Measurements from ENCODE around the gene UBTD1.

Gene UBTD1

DNA sequence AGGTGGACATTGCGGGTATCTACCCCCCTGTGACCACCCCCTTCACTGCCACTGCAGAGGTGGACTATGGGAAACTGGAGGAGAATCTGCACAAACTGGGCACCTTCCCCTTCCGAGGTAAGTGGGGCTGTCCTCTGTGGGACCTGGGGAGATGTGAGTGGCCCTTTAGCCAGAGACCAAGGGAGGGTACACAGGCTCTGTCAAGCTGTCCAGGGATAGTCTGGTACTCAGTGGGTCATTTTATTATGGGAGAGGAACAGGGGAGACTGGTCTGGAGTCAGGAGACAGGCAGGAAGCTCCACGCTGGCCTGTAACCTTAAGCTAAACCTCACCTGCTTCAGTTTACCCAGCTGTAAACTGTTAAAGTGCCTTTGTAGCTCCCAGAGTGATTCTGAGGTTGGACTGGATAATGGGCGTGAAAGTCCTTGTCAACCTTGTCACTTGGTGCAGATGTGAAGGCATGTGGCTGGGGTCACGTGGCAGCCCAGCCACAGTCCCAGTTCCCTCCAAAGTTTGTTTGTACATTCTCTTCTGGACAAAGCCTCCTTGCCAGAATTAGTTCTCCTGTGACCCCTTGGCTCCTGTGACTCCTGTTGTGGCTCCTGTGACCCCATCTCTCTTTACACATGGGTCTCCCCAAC lies 86.2 kb downstream of the UBTD1 start:
- no peak for DNase-seq (ENCODE audit: low read depth)

DNA sequence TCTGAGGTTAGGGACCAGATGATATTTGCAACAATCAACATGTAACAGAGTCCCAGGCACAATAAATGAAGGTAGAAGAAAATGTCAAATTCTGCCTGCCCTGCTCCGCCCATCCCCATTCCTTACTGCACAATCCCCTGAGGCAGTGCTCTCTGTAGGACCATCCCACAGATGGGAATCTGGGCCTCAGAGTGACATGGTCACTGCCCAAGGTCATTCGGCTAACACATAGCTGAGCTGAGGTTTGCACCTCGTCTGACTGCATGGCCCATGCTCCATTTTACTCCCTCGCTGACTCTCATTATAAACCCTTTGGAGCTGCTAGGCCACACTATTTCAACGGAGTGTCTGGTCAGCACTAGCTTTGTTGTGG lies 86.7 kb downstream of the UBTD1 start:
- no peak for DNase-seq (ENCODE audit: low read depth)

DNA sequence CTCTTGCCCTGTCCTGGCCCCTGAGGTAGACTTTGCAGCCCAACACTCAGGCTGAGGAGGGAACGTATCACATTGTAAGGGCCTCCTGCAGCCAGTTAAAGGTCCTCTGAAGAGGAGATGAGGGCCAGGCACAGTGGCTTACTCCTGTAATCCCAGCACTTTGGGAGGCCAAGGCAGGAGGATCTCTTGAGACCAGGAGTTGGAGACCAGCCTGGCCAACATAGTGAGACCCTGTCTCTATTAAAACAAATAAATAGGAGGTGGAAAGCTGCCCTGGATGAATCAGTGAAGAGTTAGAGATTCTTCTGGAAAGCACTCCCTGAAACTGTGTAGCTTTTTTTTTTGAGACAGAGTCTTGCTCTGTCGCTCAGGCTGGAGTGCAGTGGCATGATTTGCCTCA lies 88.5 kb downstream of the UBTD1 start:
- DNase-seq (ENCODE audit: low read depth) = no peak

DNA sequence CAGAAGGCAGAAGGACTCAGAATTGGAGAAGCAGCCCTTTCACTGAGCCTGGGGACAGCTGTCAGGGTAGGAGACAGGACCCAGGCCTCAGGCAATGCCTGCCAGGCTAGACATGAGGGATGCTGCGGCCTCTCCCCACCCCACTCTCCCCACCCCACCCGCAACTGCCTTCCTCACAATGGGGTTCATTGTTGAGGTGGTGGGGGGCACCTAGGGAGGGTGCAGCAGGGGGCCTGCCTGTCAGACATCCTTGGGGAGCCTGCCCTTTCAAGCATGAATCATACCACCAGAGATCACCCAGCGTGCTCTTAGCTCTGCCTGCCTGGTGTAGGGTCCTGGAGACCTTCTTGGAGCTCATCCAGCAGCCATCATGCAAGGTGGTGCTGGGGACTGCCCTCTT lies 90.8 kb downstream of the UBTD1 start, which contains the start of gene C10orf62:
Gene C10orf62 (plus strand): TSS at position 243 of the 400 bp plus-strand sequence. CDS start 177 bp downstream, outside the sequence.
- DNase-seq (ENCODE audit: low read depth) = no peak

DNA sequence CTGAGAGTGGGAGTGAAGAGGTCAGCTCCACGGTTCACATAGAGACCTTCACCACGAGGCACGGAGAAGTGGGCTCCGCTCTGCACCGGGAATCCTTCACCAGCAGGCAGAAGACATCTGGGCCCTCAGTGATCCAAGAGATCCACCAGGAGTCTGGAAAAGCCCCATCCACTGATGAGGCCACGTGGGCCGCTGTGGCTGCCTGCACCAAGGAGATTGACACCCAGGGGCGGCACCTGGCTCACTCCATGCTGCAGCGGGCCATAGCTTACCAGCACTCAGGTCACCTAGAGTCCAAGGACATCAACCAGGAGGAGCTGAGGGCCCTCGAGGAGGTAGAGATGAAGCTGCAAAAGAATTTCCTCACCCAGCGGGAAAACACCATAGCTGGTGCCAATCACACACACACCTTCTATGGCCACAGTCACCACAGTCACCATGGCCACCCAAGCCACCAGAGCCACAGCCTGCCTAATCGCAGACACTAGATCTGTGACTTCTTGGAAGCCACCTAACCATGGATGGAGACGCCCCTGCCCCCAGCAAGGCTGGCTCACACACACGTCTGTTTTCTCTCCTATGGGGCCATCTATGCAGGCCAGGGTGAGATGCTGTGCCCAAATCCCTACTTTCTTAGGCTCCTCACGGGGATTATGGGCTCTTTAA lies 91.5 kb downstream of the UBTD1 start:
- DNase-seq (ENCODE audit: low read depth) = no peak

DNA sequence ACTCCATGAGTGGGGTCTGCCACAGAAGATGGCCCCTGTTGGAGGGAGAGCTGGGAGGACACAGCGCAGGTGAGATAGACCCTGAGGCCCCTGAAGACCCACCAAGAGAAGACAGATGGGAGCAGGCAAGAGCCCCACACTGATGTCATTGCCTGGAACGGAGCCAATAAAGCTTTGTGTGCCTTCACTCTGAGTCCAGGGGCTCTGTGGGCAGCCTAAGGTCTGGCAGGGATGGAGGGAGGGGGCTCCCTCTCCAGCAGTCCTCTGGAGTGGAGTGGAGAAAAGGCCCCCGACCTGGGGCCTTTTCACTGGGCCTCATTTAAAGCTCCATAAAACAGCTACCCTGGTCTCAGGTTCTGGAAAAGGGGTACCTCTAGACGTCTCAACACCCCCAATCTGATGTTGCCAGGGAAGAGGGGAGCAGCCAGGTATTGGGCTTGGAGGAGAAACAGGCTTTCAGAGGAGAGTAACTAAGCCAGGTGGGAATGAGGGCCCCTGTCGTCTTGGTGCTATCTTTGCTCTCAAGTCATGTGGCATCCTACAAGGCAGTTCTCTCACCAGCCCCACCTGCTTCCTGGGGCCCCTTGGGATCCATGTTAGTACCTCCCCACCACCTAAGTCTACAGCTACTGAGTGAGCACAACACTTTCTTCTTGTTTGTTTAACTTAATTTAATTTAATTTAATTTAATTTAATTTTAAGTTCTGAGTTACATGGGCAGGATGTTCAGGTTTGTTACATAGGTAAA lies 92.2 kb downstream of the UBTD1 start:
- DNase-seq (ENCODE audit: low read depth) = no peak

DNA sequence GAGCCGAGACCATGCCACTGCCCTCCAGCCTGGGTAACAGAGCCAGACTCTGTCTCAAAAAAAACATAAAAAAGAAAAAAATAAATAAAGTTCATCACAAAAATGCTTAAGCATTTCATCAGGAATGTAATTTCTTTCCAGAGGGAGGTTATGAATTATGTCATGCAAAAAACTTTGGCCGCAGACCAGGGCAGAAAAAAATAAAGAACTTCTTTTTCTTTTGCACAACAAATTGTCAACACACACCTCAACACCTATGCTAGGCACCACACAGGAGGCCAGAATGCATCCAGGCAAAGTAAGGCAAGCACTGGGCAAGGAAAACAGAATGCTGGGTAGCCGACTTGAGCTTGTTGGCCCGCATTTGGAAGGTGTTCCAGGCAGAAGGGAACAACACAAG lies 94.7 kb downstream of the UBTD1 start:
- no peak for DNase-seq (ENCODE audit: low read depth)

DNA sequence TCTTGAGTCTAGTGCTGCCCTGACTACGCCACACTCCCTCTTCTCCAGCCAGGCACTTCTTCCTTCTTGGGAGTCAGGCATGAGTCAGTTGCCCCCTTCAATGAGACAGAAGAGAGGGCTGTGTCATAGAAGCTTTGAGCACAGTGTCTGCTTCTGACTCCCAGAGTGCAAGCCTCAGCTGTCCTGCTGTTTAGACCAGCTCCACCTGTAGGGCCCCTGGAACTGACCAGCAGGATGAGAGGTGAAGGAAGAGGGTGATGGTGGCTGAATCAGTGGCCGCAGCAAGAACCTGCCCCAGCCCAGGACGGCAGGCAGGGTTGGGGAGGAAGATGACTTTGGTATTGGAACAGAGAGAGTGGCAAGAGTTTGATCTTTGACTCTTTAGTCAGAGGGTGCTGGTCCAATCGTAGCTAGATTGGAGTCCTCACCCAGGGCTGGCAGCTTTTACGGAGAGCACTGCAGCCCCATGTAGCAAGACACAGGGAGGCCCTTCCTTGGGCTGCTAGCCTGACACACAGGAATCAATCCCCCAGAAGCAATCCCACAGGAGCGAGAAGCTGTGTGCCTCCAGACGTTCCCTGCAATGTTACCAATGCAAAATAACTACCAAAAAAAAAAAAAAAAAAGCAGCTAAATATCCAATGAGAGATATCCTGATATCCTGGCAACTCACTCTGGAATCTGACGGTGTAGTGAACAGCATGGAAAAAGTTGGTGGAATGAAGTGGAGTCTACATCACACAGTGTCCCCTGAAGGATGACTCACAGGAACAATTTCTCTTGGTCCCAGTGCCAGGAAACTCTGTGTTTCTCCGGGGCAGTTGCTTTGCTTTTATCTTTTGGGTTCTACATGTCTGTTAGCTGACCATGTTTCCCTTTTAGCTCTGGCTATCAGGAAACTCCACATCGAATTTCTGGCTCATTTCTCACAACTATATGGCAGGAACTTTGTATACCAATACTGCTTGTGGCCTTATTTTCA lies 97.7 kb downstream of the UBTD1 start:
- no peak for DNase-seq (ENCODE audit: low read depth)

DNA sequence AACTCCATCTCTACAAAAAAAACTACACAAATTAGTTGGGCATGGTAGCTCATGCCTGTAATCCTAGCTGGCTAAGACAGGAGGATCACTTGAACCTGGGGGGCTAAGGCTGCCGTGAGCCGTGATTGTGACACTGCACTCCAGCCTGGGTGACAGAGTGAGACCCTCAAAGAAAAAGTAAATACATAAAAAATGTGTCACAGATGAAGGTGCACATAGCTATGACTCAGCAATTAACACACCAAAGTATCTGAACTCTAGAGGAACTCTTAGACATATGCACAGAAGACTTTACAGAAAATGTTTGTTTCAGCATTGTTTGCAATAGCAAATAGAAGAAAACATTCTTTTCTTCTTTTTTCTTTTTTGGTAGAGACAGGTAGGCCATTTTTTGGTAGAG lies 99.1 kb downstream of the UBTD1 start:
- no peak for DNase-seq (ENCODE audit: low read depth)

DNA sequence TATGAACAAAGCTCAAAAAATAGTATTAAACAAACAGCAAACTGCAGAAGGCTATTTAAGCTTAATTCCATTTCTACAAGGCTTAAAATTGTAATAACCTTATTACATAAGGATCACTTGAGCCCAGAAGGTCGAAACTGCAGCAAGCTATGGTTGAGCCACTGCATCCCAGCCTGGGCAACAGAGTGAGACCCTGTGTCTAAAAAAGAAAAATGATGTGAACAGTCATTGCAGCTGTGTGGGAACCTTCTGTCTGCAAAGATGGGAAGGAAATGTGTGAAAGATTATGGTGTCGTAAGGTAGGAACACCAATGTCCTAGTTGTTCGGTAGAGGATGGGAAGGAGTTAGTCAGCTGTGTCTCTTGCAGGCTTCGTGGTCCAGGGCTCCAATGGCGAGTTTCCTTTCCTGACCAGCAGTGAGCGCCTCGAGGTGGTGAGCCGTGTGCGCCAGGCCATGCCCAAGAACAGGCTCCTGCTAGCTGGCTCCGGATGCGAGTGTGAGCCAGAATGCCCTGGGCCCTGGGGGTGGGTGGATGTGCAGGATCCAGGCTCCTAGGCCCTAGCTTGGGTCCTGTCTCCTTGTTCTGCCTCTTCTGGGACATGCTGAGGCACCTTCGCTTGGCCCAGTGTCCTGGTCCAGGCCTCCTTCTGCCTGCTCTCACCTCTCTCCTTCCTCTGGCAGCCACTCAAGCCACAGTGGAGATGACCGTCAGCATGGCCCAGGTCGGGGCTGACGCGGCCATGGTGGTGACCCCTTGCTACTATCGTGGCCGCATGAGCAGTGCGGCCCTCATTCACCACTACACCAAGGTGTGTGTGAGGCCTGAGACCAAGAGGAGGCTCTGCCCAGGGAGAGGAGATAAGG lies 99.9 kb downstream of the UBTD1 start:
- no peak for DNase-seq (ENCODE audit: low read depth)

DNA sequence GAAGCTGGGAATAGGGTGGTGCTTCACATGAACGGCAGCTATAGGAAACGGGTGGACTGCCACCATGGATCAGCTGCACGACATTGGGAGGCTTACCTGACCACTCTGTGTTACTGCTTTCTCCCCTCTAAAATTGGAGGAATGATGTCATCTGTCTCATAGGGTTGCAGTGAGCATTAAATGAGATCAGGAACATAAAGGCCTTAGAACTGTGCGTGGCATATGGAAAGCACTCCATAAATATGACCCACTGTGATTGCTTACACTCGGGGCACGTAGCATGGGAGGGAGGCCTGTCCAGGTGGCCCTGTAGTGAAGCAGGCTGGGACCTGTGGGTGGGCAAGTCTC lies 100.5 kb downstream of the UBTD1 start:
- DNase-seq (ENCODE audit: low read depth) = no peak

DNA sequence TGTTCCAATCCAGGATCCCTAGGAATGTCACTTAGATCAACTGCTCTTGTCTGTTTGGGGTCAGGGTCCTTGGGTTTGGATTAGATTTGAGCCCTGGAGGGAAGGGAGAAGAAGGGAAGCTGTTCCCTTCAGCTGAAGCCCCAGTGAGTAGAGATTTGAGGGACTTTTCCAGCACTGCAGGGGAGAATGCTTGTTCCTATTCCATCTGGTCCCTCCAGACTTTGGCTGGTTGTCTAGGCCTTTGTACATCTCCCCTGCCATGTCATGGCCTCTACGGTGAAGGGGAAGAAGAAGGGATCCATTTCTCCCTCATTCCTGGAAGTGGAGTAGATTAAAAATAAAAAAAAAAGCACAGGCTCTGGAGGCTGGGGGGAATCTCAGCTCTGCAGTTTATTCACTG lies 101.9 kb downstream of the UBTD1 start:
- DNase-seq (ENCODE audit: low read depth) = no peak

DNA sequence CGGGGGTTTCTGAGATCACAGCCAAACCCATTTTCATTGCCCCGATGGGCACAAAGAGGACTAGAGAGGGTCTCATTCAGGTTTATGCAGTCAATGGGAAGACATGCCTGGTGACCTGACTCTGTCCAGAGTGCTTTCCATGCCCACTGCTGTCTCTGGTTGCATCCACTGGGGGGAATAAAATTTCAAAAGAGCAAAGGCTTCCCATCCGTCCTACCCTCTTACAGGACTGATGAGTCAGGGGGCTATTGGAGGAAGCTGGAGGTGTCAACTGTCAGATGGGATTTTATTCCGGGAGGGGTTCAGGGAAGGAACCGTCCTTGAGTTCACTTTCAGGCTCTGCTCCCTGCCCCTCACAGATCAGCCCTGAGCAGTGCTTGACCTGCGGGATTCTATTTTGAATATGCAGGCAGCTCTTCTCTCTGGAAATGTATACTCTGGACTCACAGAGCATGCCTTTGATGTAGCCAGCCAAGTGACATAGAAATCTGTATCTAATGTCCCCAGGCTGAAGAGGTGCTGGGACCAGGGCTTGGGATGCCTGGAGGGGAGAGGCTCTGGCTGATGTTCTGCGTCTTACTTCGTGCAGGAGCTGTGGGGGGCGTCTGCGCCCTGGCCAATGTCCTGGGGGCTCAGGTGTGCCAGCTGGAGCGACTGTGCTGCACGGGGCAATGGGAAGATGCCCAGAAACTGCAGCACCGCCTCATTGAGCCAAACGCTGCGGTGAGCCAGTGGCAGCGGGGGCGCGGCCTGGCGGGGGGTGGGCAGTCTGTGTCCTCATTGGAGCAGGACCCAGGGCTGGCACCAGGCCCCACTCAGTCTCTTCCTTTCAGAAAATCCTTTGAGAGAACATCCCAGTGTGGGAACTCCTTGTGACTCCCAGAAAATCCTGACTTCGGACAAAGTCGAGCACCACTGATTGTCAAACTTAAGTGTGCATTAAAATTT lies 102.8 kb downstream of the UBTD1 start:
- no peak for DNase-seq (ENCODE audit: low read depth)

DNA sequence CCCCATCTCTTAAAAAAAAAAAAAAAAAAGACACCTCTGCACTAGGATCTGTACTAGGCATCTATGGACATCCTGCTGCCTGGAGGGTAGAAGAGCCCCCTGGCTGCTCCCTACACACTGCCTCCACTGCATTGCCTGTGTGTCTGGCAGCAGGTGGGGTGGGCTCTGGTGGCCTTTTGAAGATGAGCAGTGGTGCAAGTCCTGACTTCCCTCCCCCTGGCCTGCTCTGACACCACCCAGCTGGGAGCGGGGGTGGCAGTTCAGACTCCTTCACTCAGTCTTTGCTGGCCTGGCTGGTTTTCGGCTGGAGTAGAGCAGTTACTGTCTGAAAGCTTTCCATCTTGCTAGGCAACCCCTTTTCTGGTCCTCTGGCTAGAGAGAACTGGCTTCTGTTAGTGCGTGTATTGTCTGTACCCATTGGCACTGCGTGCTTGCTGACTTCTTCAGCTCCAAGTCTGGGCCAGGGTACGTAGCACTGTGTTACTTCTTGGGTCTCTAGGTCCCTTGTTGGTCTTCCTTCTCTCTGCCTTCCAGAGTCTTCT lies 108.4 kb downstream of the UBTD1 start:
- DNase-seq (ENCODE audit: low read depth) = no peak

DNA sequence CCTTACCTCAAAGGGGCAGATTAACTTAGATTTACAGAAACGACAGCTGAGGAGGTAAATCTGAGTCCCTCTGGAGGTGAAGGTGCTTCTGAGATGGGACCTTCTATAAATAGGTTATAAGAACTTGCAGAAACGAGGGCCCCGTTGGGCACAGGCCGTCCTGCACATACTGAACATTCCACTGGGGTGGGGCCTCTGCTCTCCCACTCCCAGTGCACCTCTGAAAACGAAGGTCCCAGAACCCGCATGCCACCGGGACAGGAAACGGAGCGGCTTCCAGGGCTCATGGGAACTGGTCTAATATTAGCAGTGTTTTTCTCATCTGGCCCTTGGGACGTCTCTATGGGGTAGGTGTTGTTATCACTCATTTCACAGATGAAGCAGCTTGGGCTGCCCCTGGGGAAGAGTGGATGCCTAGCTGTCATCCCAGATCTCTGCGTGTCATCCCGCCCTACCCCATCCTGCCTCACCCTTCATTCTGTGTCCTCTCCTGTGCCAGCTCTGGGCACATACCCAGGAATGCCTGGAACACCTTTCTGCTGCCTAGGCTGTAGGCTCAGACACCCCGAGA lies 110.4 kb downstream of the UBTD1 start:
- no peak for DNase-seq (ENCODE audit: low read depth)

DNA sequence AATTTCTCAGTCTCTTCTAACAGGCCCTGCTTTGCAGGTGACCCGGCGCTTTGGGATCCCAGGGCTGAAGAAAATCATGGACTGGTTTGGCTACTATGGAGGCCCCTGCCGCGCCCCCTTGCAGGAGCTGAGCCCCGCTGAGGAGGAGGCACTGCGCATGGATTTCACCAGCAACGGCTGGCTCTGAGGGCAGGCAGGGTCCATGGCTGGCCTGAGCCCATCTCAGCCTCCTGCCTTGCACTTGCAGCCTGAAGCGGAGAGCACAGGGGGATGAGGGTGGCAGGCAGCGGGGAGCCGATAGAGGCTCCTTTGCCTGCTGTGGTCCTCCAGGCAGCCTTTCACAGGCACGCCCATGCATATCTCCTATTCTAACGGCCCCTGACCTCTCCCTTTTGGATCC lies 112.7 kb downstream of the UBTD1 start:
- DNase-seq (ENCODE audit: low read depth) = no peak

DNA sequence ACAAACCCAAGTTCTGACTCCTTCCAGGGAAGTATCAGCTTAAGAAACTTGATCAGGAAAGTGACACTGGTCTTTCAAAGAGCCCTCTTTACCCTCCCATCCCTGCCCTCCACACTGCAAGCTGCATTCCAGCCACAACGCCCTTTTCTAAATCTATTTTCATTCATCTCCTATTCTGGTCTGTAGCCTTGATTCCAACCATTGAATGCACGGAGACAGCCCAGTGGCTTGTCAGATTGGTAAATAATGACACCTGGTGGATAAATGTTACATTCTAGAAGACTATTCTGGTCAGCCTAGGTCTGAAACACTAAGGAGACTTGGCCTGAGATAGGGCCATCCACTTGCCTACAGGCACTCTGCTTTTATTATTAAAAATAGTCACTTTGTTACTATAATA lies 113.7 kb downstream of the UBTD1 start:
- DNase-seq (ENCODE audit: low read depth) = no peak

DNA sequence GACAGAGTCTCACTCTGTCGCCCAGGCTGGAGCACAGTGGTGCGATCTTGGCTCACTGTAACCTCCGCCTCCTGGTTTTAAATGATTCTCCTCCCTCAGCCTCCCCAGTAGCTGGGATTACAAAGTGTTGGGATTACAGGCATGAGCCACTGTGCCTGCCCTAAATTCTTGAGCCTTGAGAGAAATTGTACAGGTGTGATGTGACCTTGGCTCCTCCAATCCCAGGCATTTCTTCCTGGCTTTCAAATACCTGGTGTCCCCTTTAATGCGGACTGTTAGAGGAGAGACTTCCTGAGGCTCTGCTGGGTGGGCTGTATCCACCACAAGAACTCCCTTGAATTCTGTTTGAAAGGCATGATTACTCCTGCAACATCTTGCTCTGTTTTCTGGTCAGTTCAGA lies 119.6 kb downstream of the UBTD1 start:
- DNase-seq (ENCODE audit: low read depth) = no peak

DNA sequence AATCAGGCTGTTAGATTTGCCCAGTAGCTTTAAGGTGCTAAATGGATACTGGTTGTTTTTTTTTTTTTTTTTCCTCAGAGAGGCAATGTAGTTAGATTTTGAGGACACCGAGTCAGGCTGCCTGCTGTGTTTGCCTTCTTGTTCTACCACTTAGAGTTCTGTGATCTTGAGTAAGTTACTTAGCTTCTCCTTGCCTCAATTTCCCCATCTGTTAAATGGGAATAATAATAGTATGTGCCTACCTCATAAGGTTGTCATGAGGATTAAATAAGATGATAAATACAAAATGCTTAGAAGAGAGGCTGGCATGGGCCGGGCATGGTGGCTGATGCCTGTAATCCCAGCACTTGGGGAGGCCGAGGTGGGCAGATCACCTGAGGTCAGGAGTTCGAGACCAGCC lies 120.0 kb downstream of the UBTD1 start:
- no peak for DNase-seq (ENCODE audit: low read depth)

Measured in activated gamma-delta T cell treated with anti-CD3 and anti-CD28 coated beads, Interleukin-2, amount 50 U/mL, for 16 hours (primary cell).